Measurements from ENCODE around the gene CAMKV. TPM values are rescaled to one million over a fixed set of nuclear protein-coding genes. Genes with fewer than 3 reads are reported as not detected.

CAMKV gene
- total RNA-seq, 1 experiment from 2014 or later, result 0.58 TPM

- Histone ChIP-seq H3K4me3 (ENCODE audit: low read length) (no peak overlapping the region), H3K36me3 (ENCODE audit: low read depth, low read length) (peaks cover 35% of the 10 kb centered on the region), H3K9me3 (ENCODE audit: low read length) (no peaks in the 10 kb centered on the region), H4K20me1 (ENCODE audit: low read length) (no peaks in the 10 kb centered on the region), H3F3A (ENCODE audit: low read length, unreplicated experiment) (no peaks in the 10 kb centered on the region), H3K79me2 (ENCODE audit: low read length) (no peaks in the 10 kb centered on the region), H3K4me2 (ENCODE audit: low read length) (no peak overlapping the region), H3K27me3 (ENCODE audit: low read length) (no peaks in the 10 kb centered on the region), H3K4me1 (ENCODE audit: insufficient read depth, low read length) (peaks cover 4% of the 10 kb centered on the region; the same call in 1 of the 2 replicates), H3K9me2 (replicated peaks; ENCODE audit: low read length) (no peaks in the 10 kb centered on the region), H2AFZ (ENCODE audit: low read length) (no peak overlapping the region), H3K27ac (ENCODE audit: low read length) (no peak overlapping the region), H3K9ac (ENCODE audit: low read length) (no peak overlapping the region)
- POLR2A ChIA-PET (ENCODE audit: unreplicated experiment), result no interaction called here
- DNase-seq (no peak), ATAC-seq (no peak)
- intact Hi-C loops (cut with micrococcal nuclease), result no loop called here
- BruUV-seq (replicated peaks), result no TSS peak
- no peak for TF ChIP-seq CTCF (conservative IDR thresholded peaks at IDR 0.05; ENCODE audit: low read depth, low read length)
- no peak for TF ChIP-seq EZH2 (IDR thresholded peaks at IDR 0.05; ENCODE audit: low read length, unreplicated experiment)
- TF ChIP-seq EZH2phosphoT487 (IDR thresholded peaks at IDR 0.05; ENCODE audit: borderline replicate concordance, low read length), result no peak
- CTCF ChIA-PET, result interaction anchor here (0.9 kb wide), 1 partner anchor 66 kb away, joined by 3 read pairs; no protein-coding TSS in a partner anchor
Measured at GRCh38 chr3:49840388-49840787, 29.3 kb downstream of the CAMKV start.

- Histone ChIP-seq H3K4me3 (ENCODE audit: low read length) (no peak overlapping the region), H3K79me2 (ENCODE audit: low read length) (no peaks in the 10 kb centered on the region), H4K20me1 (ENCODE audit: low read length) (no peaks in the 10 kb centered on the region), H3K27ac (ENCODE audit: low read length) (no peak overlapping the region), H3K27me3 (ENCODE audit: low read length) (no peaks in the 10 kb centered on the region), H3K4me2 (ENCODE audit: low read length) (no peak overlapping the region), H3K9me3 (ENCODE audit: low read length) (no peaks in the 10 kb centered on the region), H2AFZ (ENCODE audit: low read length) (no peak overlapping the region), H3K4me1 (ENCODE audit: insufficient read depth, low read length) (no peaks in the 10 kb centered on the region), H3K9ac (ENCODE audit: low read length) (no peak overlapping the region), H3K36me3 (ENCODE audit: low read depth, low read length) (peaks cover 31% of the 10 kb centered on the region), H3K9me2 (replicated peaks; ENCODE audit: low read length) (no peaks in the 10 kb centered on the region), H3F3A (ENCODE audit: low read length, unreplicated experiment) (no peaks in the 10 kb centered on the region)
- intact Hi-C loops (cut with micrococcal nuclease), result loop anchor here (1.0 to 5.0 kb wide), 4 partner anchors 37 to 302 kb away; partner anchors contain the start of gene AMIGO3
- ATAC-seq (peak; percentile 83), DNase-seq (peak; percentile 83)
- TF ChIP-seq EZH2 (IDR thresholded peaks at IDR 0.05; ENCODE audit: low read length, unreplicated experiment) (no peak), CTCF (conservative IDR thresholded peaks at IDR 0.05; ENCODE audit: low read depth, low read length) (peak; percentile 97), EZH2phosphoT487 (IDR thresholded peaks at IDR 0.05; ENCODE audit: borderline replicate concordance, low read length) (no peak)
- BruUV-seq (replicated peaks), result no TSS peak
- CTCF ChIA-PET, result interaction anchor here (0.6 to 2.2 kb wide), 9 partner anchors 29 to 299 kb away, joined by 3 to 15 read pairs (median 5); partner anchors contain the start of genes AMIGO3 and INKA1
- POLR2A ChIA-PET (ENCODE audit: unreplicated experiment), result no interaction called here
Measured at GRCh38 chr3:49839193-49839809, 30.4 kb downstream of the CAMKV start.

GRCh38 chr3:49831341-49831740 is 38.4 kb downstream of the CAMKV start:
- CTCF ChIA-PET, result no interaction called here
- POLR2A ChIA-PET (ENCODE audit: unreplicated experiment), result no interaction called here

More at GRCh38 chr3:49831341-49831740, 38.4 kb downstream of the CAMKV start:
- Histone ChIP-seq H3K36me3 (ENCODE audit: low read depth, low read length) (peaks cover 21% of the 10 kb centered on the region), H3K79me2 (ENCODE audit: low read length) (no peaks in the 10 kb centered on the region), H3K27ac (ENCODE audit: low read length) (no peak overlapping the region), H3K9me2 (replicated peaks; ENCODE audit: low read length) (no peaks in the 10 kb centered on the region), H3K4me3 (ENCODE audit: low read length) (no peak overlapping the region), H4K20me1 (ENCODE audit: low read length) (no peaks in the 10 kb centered on the region), H3K4me2 (ENCODE audit: low read length) (no peak overlapping the region), H3K9me3 (ENCODE audit: low read length) (no peaks in the 10 kb centered on the region), H3F3A (ENCODE audit: low read length, unreplicated experiment) (no peaks in the 10 kb centered on the region), H2AFZ (ENCODE audit: low read length) (no peak overlapping the region), H3K9ac (ENCODE audit: low read length) (no peak overlapping the region), H3K4me1 (ENCODE audit: insufficient read depth, low read length) (no peaks in the 10 kb centered on the region), H3K27me3 (ENCODE audit: low read length) (no peaks in the 10 kb centered on the region)
- no TSS peak for BruUV-seq (replicated peaks)
- intact Hi-C loops (cut with micrococcal nuclease), result no loop called here
- TF ChIP-seq CTCF (conservative IDR thresholded peaks at IDR 0.05; ENCODE audit: low read depth, low read length) (no peak), EZH2 (IDR thresholded peaks at IDR 0.05; ENCODE audit: low read length, unreplicated experiment) (no peak), EZH2phosphoT487 (IDR thresholded peaks at IDR 0.05; ENCODE audit: borderline replicate concordance, low read length) (no peak)
- ATAC-seq (no peak), DNase-seq (no peak)

Measured in PC-3 (cell line).